Effector memory CD4-positive, alpha-beta T cell (primary cell): ENCODE results near the gene CDKN1C.

Experiments
- DNase-seq, 3 donors: peaks; one replicate each; pipeline ENCODE4 v3.0.0-alpha.2; 2020
- H3K27ac ChIP-seq: 2 replicates; pipeline ENCODE4 v1.7.0; 2013; ENCODE audit warnings: mild to moderate bottlenecking, low read length, moderate library complexity; ENCODE audit not compliant: insufficient read depth, poor library complexity, severe bottlenecking
- H3K27me3 ChIP-seq: replicated peaks from 2 replicates; pipeline ENCODE4 v1.7.0; 2013; ENCODE audit warnings: mild to moderate bottlenecking, low read length; ENCODE audit not compliant: insufficient read depth, control insufficient read depth, poor library complexity, severe bottlenecking
- H3K36me3 ChIP-seq: 2 replicates; pipeline ENCODE4 v1.7.0; 2013; ENCODE audit warnings: mild to moderate bottlenecking, low read length, moderate library complexity; ENCODE audit not compliant: control insufficient read depth, insufficient read depth
- H3K4me1 ChIP-seq: 2 replicates; pipeline ENCODE4 v1.7.0; 2013; ENCODE audit warnings: low read length, mild to moderate bottlenecking; ENCODE audit not compliant: control insufficient read depth, insufficient read depth, poor library complexity, severe bottlenecking
- H3K4me3 ChIP-seq: 2 replicates; pipeline ENCODE4 v1.7.0; 2013; ENCODE audit warnings: low read length, low read depth, mild to moderate bottlenecking; ENCODE audit not compliant: insufficient read depth, poor library complexity, severe bottlenecking
- H3K9me3 ChIP-seq: 2 replicates; pipeline ENCODE4 v1.7.0; 2013; ENCODE audit warnings: mild to moderate bottlenecking, low read length, moderate library complexity; ENCODE audit not compliant: control insufficient read depth

The CDKN1C gene

GRCh38 chr11:2915473-2915872 lies 29.9 kb upstream of the CDKN1C start:
- H3K4me3 ChIP-seq = no peak overlapping the region
- H3K27ac ChIP-seq = no peak overlapping the region
- DNase-seq = no peak
- H3K9me3 ChIP-seq = no peaks in the 10 kb centered on the region
- H3K4me1 ChIP-seq = peaks cover 5% of the 10 kb centered on the region
- no peaks in the 10 kb centered on the region for H3K36me3 ChIP-seq
- no peaks in the 10 kb centered on the region for H3K27me3 ChIP-seq

DNA sequence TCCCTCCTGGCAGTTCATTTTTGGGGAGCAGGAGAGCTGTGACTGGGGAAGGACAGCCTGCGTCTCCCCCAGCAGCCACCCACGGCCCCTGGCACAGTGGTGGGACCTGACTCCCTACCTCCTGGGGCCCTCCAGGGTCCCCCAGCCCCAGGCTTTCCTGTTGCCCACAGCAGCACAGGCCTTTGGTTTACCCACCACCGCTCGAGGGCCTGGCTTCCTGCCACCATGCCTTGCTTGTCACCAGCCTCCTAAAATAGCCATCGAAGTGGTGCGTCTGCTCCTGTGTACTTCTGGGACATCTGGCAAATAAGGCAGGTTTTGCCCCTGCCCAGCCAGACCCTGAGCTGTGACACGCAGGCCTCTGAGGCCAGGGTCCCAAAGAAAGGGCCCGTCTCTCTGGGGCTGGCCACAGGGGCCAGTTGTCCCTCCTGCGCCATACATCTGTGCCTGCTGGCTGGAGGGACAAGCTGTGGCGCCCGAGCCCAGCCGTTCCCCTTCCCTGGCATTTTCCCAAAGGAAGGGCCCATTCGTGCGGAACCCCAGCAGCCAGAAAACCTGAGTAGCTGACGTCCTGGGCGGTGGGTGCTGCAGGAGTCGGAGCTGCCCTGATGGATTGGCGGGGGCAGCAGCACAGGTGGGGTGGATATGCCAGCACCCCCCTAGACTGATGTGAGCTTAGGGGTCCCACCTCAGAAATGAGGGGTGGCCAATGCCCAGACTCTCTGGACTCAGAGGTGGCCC lies 29.1 kb upstream of the CDKN1C start:
- DNase-seq = no peak
- Histone ChIP-seq H3K27ac (no peak overlapping the region), H3K27me3 (no peaks in the 10 kb centered on the region), H3K4me1 (peaks cover 5% of the 10 kb centered on the region), H3K36me3 (no peaks in the 10 kb centered on the region), H3K4me3 (no peak overlapping the region), H3K9me3 (no peaks in the 10 kb centered on the region)

DNA sequence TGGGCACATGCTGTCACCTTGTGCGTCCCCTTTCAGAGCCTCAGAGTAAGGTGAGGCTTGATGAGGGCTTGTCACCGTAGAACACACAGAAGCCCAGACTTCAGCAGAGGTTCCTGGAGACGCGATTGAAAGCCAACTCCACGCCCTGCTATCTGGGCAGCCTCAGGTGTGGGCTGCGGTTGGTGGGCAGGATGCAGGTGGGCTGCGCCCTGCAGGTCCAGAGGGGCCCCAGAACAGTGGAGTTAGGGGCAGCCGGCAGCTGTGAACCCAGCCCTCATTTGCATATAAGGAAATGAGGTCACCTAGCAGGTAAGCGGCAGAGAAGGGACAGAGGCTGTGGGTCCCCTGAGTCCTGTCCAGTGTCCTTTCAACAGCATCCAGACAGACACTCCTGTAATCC lies 28.2 kb upstream of the CDKN1C start:
- Histone ChIP-seq H3K27me3 (no peaks in the 10 kb centered on the region), H3K4me1 (peaks cover 5% of the 10 kb centered on the region), H3K27ac (no peak overlapping the region), H3K36me3 (no peaks in the 10 kb centered on the region), H3K9me3 (no peaks in the 10 kb centered on the region), H3K4me3 (no peak overlapping the region)
- DNase-seq = no peak

DNA sequence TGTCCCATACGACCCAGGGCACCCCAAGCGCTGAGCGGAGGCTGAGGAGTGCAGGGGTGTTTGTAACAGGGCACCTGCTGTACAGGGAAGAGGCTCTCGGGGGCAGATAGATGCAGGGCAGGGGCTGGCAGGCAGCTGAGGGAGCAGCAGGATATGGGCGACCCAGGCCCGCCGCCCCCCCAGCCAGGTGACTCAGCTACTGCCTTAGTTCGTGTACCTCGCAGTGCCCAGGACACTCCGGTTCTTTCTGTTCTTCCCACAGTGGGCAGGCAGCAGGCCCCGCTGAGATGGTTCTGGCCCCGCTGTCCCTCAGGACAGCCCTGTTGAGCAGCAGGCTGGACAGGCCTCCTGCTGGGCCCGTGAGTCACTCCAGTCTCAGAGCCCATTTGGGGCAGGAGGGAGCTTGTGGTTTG lies 27.4 kb upstream of the CDKN1C start:
- Histone ChIP-seq H3K4me1 (peaks cover 5% of the 10 kb centered on the region), H3K27ac (no peak overlapping the region)
- DNase-seq = no peak

DNA sequence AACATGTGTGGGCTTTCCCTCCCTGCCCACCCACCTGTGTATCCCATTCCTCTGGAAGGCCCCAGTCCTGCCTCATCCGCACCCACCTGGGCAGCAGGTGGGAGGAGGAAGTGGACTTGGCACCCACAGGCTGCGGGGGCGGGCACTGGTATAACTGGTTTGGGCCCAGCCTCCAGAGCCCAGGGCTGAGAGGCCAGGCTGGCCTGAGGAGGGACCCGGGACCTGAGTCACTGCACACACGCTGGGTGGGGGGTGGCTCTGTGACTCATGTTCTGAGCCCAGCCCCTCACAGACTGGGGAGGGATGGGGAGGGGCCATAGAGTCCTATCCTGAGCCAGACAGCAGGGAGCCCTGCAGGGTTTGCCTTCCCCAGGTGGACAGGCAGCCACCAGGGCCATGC lies 26.9 kb upstream of the CDKN1C start:
- H3K27me3 ChIP-seq = no peaks in the 10 kb centered on the region
- no peaks in the 10 kb centered on the region for H3K36me3 ChIP-seq
- no peak for DNase-seq
- H3K4me1 ChIP-seq = peaks cover 5% of the 10 kb centered on the region
- no peaks in the 10 kb centered on the region for H3K9me3 ChIP-seq
- no peak overlapping the region for H3K4me3 ChIP-seq
- no peak overlapping the region for H3K27ac ChIP-seq

More for the DNA sequence above, 27.4 kb upstream of the CDKN1C start:
- Histone ChIP-seq H3K27me3 (no peaks in the 10 kb centered on the region), H3K4me3 (no peak overlapping the region), H3K9me3 (no peaks in the 10 kb centered on the region), H3K36me3 (no peaks in the 10 kb centered on the region)

- no peaks in the 10 kb centered on the region for H3K36me3 ChIP-seq
- DNase-seq = no peak
- no peaks in the 10 kb centered on the region for H3K27me3 ChIP-seq
- peaks cover 5% of the 10 kb centered on the region for H3K4me1 ChIP-seq
- no peak overlapping the region for H3K27ac ChIP-seq
- H3K9me3 ChIP-seq = no peaks in the 10 kb centered on the region
- no peak overlapping the region for H3K4me3 ChIP-seq
These were observed 26.3 kb upstream of the CDKN1C start for GRCh38 chr11:2911785-2912391.

DNA sequence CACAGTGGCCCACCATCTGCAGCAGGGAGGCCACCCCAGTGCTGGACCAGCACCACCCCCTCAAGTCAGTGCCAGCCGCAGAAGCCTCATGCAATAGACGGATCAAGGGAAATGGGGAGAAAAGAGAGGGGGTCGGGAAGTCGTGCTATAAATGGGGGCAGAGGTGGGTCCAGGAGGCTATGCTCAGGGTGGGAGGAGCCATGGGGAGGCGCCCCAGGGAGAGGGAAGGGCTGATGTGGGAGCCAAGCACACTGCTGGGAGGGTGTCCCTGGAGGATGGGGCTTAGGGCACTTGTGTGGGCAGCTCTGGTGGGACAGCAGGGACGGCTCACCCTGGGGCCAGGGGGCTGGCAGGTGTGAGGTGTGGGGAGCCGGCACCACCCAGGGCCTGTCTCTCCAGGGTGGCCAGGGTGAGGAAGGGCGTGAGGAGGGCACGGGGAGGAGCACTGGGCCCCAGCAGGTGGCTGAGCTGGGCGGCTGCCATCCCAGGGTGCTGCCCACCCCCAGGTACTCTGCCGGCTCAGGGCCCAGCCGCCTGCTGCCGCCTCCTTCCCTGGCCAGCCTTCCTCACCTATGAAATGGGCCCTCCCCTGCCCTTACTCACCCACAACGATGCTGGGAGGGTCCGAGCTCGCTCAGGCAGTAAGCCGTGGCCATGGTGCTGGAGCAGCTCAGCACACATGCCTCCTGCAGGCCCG lies 25.7 kb upstream of the CDKN1C start:
- no peaks in the 10 kb centered on the region for H3K27me3 ChIP-seq
- no peak overlapping the region for H3K4me3 ChIP-seq
- no peaks in the 10 kb centered on the region for H3K9me3 ChIP-seq
- peaks cover 5% of the 10 kb centered on the region for H3K4me1 ChIP-seq
- no peak for DNase-seq
- no peak overlapping the region for H3K27ac ChIP-seq
- H3K36me3 ChIP-seq = no peaks in the 10 kb centered on the region

- H3K36me3 ChIP-seq = no peaks in the 10 kb centered on the region
- no peaks in the 10 kb centered on the region for H3K27me3 ChIP-seq
- no peak for DNase-seq
- H3K4me3 ChIP-seq = no peak overlapping the region
- H3K4me1 ChIP-seq = peaks cover 5% of the 10 kb centered on the region
- no peak overlapping the region for H3K27ac ChIP-seq
- no peaks in the 10 kb centered on the region for H3K9me3 ChIP-seq
These were observed 24.9 kb upstream of the CDKN1C start for GRCh38 chr11:2910401-2910955.

DNA sequence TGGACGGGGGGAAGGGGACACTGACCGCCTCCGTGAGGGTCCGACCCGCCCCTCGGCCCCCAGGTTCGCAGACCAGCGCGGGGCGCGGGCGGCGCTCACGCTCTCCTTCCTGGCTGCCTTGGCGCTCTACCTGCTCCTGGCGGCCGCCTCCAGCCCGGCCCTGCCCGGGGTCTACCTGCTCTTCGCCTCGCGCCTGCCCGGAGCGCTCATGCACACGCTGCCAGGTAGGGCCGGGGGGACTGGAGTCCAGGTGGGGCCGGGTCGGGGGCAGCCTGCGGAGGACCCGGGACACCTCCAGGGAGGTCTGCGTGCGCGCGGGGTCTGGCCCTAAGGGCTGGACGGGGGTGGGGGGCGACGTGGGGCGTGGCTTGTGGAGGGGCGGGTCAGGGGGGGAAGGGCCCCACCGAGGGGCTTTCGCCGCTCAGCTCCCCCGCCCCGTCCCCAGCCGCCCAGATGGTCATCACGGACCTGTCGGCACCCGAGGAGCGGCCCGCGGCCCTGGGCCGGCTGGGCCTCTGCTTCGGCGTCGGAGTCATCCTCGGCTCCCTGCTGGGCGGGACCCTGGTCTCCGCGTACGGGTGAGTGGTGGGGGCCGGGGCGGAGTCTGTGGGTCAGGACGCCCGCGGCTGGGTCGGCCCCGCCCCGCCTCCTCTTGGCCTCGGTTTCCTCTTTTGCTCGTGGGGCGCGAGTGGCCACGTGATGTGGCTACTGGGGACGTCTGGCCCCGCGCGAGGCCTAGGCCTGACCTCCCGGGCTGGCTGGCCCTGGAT lies 23.7 kb upstream of the CDKN1C start:
- H3K4me1 ChIP-seq = peaks cover 5% of the 10 kb centered on the region
- no peak overlapping the region for H3K27ac ChIP-seq
- no peaks in the 10 kb centered on the region for H3K9me3 ChIP-seq
- DNase-seq = no peak
- no peak overlapping the region for H3K4me3 ChIP-seq
- H3K27me3 ChIP-seq = no peaks in the 10 kb centered on the region
- no peaks in the 10 kb centered on the region for H3K36me3 ChIP-seq
